SK-N-SH treated with all-trans-retinoic acid at 6 μM for 48 hours (cell line): ENCODE measurements around the gene NPR3.
A peak's percentile ranks its signal among the peaks of the same experiment; 100 is the strongest.

Experiments
- ATAC-seq: fragments of 200-7000 bp; cut with Tn5 transposase; 3 replicates; pipeline ENCODE4 v1.9.1; 2020; ENCODE audit warnings: mild to moderate bottlenecking, moderate library complexity
- ARNTL ChIP-seq: fragments of 450-650 bp; formaldehyde crosslinking; IDR thresholded peaks from 2 replicates; pipeline ENCODE4 v1.5.0; 2020; ENCODE audit warnings: low read depth, mild to moderate bottlenecking, moderate library complexity, borderline replicate concordance
- BACH2 ChIP-seq: fragments of 250-450 bp; sonication (Bioruptor Pico); IDR thresholded peaks from 2 replicates; pipeline ENCODE4 v1.9.0; 2021; ENCODE audit warnings: mild to moderate bottlenecking, borderline replicate concordance
- CREB5 ChIP-seq: fragments of 250-450 bp; sonication (Bioruptor Pico); IDR thresholded peaks from 2 replicates; pipeline ENCODE4 v1.5.1; 2020; ENCODE audit warnings: low read depth, mild to moderate bottlenecking, moderate library complexity
- CSDC2 ChIP-seq: fragments of 250-450 bp; sonication (Bioruptor Pico); IDR thresholded peaks from 2 replicates; pipeline ENCODE4 v1.5.0; 2020; ENCODE audit warnings: mild to moderate bottlenecking, moderate library complexity
- CSRNP3 ChIP-seq: fragments of 250-450 bp; sonication (Bioruptor Pico); IDR thresholded peaks from 2 replicates; pipeline ENCODE4 v1.5.1; 2021; ENCODE audit warnings: mild to moderate bottlenecking, moderate library complexity
- ESRRG ChIP-seq: fragments of 250-450 bp; sonication (Bioruptor Pico); IDR thresholded peaks from 2 replicates; pipeline ENCODE4 v1.6.1; 2021; ENCODE audit warnings: mild to moderate bottlenecking
- GLIS3 ChIP-seq: fragments of 250-450 bp; sonication (Bioruptor Pico); IDR thresholded peaks from 2 replicates; pipeline ENCODE4 v1.5.0; 2020; ENCODE audit warnings: mild to moderate bottlenecking, moderate library complexity
- ISL1 ChIP-seq: fragments of 250-450 bp; sonication (Bioruptor Pico); IDR thresholded peaks from 2 replicates; pipeline ENCODE4 v2.1.2; 2022; ENCODE audit warnings: mild to moderate bottlenecking, moderate library complexity
- POU6F1 ChIP-seq: fragments of 250-450 bp; sonication (Bioruptor Pico); IDR thresholded peaks from 2 replicates; pipeline ENCODE4 v1.8.0; 2021; ENCODE audit warnings: low read depth, mild to moderate bottlenecking, moderate library complexity, borderline replicate concordance
- PPARA ChIP-seq: fragments of 250-450 bp; sonication (Bioruptor Pico); IDR thresholded peaks from 2 replicates; pipeline ENCODE4 v1.5.0; 2020; ENCODE audit warnings: mild to moderate bottlenecking, borderline replicate concordance
- RARB ChIP-seq: fragments of 250-450 bp; sonication (Bioruptor Pico); IDR thresholded peaks from 2 replicates; pipeline ENCODE4 v1.8.0; 2021; ENCODE audit warnings: mild to moderate bottlenecking, moderate library complexity
- TCF4 ChIP-seq: fragments of 250-450 bp; sonication (Bioruptor Pico); IDR thresholded peaks from 2 replicates; pipeline ENCODE4 v1.8.0; 2021; ENCODE audit warnings: mild to moderate bottlenecking, moderate library complexity, borderline replicate concordance
- TSHZ2 ChIP-seq: fragments of 250-450 bp; sonication (Bioruptor Pico); IDR thresholded peaks from 2 replicates; pipeline ENCODE4 v1.5.0; 2020; ENCODE audit warnings: mild to moderate bottlenecking, moderate library complexity
- ZC3H10 ChIP-seq: fragments of 250-450 bp; sonication (Bioruptor Pico); IDR thresholded peaks from 2 replicates; pipeline ENCODE4 v1.5.1; 2021; ENCODE audit warnings: mild to moderate bottlenecking, moderate library complexity
- ZFP3 ChIP-seq: fragments of 250-450 bp; sonication (Bioruptor Pico); IDR thresholded peaks from 2 replicates; pipeline ENCODE4 v1.5.0; 2020; ENCODE audit warnings: mild to moderate bottlenecking, moderate library complexity
- ZNF565 ChIP-seq: fragments of 450-650 bp; formaldehyde crosslinking; conservative IDR thresholded peaks from 2 replicates; pipeline ENCODE4 v1.5.0; 2020; ENCODE audit warnings: low read depth, mild to moderate bottlenecking, moderate library complexity
- ZNF70 ChIP-seq: fragments of 450-650 bp; formaldehyde crosslinking; IDR thresholded peaks from 2 replicates; pipeline ENCODE4 v1.5.0; 2020; ENCODE audit warnings: mild to moderate bottlenecking, moderate library complexity

Gene NPR3

DNA sequence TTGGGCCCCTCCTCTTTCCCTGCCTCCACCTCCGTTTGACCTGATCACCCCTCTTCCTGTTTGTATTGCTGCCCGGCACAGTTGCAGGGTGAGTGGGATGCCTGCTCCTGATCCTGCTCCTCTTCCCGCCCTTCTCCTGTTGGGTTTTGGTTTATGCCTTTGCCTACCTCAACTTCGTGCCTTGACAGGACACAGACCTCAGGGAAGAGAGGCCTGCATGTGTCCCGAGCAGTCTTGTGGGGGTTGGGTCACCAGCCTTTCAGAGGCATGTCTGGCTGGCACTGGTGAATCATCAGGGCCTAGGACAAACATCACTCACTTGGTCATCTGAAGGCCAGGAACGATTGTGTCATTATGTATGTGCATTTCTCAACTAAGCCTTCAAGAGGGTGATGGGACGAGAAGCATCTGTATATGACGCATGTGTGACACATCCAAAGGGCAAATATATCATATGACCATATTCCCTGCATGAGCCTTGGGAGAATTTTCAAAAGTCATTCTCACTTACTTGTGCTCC is 56.9 kb downstream of the NPR3 start:
- TF ChIP-seq CSDC2 (CRISPR knock-in tag), result no peak
- TF ChIP-seq ARNTL (CRISPR knock-in tag), result no peak
- TF ChIP-seq ZFP3 (CRISPR knock-in tag), result no peak
- TF ChIP-seq BACH2 (CRISPR knock-in tag), result no peak
- TF ChIP-seq ZNF565 (CRISPR knock-in tag), result no peak
- no peak for TF ChIP-seq ZNF70
- TF ChIP-seq GLIS3 (CRISPR knock-in tag), result no peak
- TF ChIP-seq ZC3H10, result no peak
- no peak for TF ChIP-seq ESRRG (CRISPR knock-in tag)
- no peak for TF ChIP-seq TSHZ2
- TF ChIP-seq CREB5 (CRISPR knock-in tag), result no peak
- ATAC-seq, result peak; percentile 72

- no peak for TF ChIP-seq CSDC2 (CRISPR knock-in tag)
- ATAC-seq, result no peak
Observed at GRCh38 chr5:32769711-32770110, 58.6 kb downstream of the NPR3 start.

DNA sequence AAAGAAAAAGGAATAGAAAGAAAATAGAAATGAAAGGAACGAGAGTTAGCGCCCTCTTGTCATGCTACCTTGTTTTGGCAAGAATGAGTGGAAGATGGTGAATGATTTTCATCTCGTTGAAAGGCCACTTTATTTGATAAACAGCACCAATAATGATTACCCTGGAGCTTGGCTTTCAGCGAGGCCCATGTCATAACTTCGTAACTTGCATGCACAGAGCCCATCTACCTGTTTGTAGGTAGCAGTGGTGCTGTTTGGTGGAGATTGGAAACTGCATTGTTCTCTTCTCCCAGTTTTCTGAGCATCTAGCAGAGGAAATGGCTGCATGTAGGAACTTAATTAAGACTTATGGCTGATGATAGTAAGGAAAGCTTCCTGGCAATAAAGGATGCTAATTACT is 59.3 kb downstream of the NPR3 start:
- no peak for ATAC-seq

More for the DNA sequence above, 59.3 kb downstream of the NPR3 start:
- TF ChIP-seq ISL1 (CRISPR knock-in tag) (no peak), TSHZ2 (no peak), PPARA (CRISPR knock-in tag) (no peak), CSRNP3 (CRISPR knock-in tag) (no peak), CREB5 (CRISPR knock-in tag) (no peak), GLIS3 (CRISPR knock-in tag) (no peak), POU6F1 (no peak), ARNTL (CRISPR knock-in tag) (no peak), TCF4 (CRISPR knock-in tag) (no peak), RARB (CRISPR knock-in tag) (no peak)
